K562 (cell line): ENCODE measurements around the gene SAP30BP. TPM values are rescaled to one million over a fixed set of nuclear protein-coding genes. Genes with fewer than 3 reads are reported as not detected.

ENCODE experiments used
- ATAC-seq: fragments of 200-7000 bp; cut with Tn5 transposase; 3 replicates; pipeline ENCODE4 v1.9.1; 2020; ENCODE audit warnings: moderate library complexity
- BruUV-seq: library from RNA; stranded (reverse); fragments of 400-500 nt; replicated peaks from 2 replicates; lab custom pipeline; 2021; lab: Mats Ljungman, UMichigan
- CTCF ChIA-PET: fragments of 300-600 bp; formaldehyde crosslinking; extraction: SDS; loops from one replicate; lab custom pipeline; 2021; ENCODE audit warnings: low intra/inter-chr PET ratio; lab: Yijun Ruan, JAX
- POLR2A ChIA-PET: fragments of 300-600, 350-650 bp; sonication (Branson Sonifier 250); formaldehyde crosslinking; extraction: SDS; loops from one replicate; lab custom pipeline; 2021; ENCODE audit warnings: antibody characterized with exemption, inconsistent platforms; lab: Yijun Ruan, JAX
- DNase-seq, 4 experiments: peaks; one replicate each; pipeline versions ENCODE4 v3.0.0 to v3.0.0-alpha.2; 2011 to 2018; ENCODE audit warnings: low spot score in 3 of 4, mixed read lengths in 3 of 4; ENCODE audit errors: extremely low read depth in 1 of 4
- FAIRE-seq: peaks from 2 replicates; lab custom pipeline; 2011; peaks lifted over from hg19 to GRCh38; lab: Jason Lieb, UNC
- H2AFZ ChIP-seq: 2 replicates; pipeline ENCODE4 v1.6.0; 2011; ENCODE audit warnings: low read depth, low read length, control low read depth, inconsistent platforms
- H3K27ac ChIP-seq: fragments of 200-600 bp; 3 replicates; pipeline ENCODE4 v1.8.0; 2011; ENCODE audit warnings: low read depth, mild to moderate bottlenecking, control low read depth, inconsistent platforms, low read length, moderate library complexity, mixed read lengths; ENCODE audit errors: extremely low read depth
- H3K27me3 ChIP-seq, 2 experiments: fragments of 300-600 bp in 1 of 2; 2 replicates in 1 of 2; 3 replicates in 1 of 2; pipeline versions ENCODE4 v1.6.0 to v1.8.0; 2011; ENCODE audit warnings: inconsistent platforms in 2 of 2, low read length in 2 of 2, mild to moderate bottlenecking in 1 of 2, mixed read lengths in 1 of 2, moderate library complexity in 1 of 2; ENCODE audit not compliant: control insufficient read depth in 2 of 2, insufficient read depth in 2 of 2
- H3K36me3 ChIP-seq: fragments of 300-600 bp; 3 replicates; pipeline ENCODE4 v1.8.0; 2011; ENCODE audit warnings: mild to moderate bottlenecking, low read length, inconsistent platforms; ENCODE audit not compliant: control insufficient read depth, insufficient read depth
- H3K4me1 ChIP-seq, 2 experiments: fragments of 200-600 bp in 1 of 2; replicated peaks in 1 of 2; 2 replicates in 1 of 2; 3 replicates in 1 of 2; pipeline versions ENCODE4 v1.5.1 to v1.8.0; 2011; ENCODE audit warnings: inconsistent platforms in 2 of 2, low read length in 2 of 2, mild to moderate bottlenecking in 1 of 2, mixed read lengths in 1 of 2, moderate library complexity in 1 of 2; ENCODE audit not compliant: control insufficient read depth in 2 of 2, insufficient read depth in 2 of 2
- H3K4me2 ChIP-seq: 2 replicates; pipeline ENCODE4 v1.6.1; 2011; ENCODE audit warnings: low read length, control low read depth, inconsistent platforms, mixed read lengths; ENCODE audit not compliant: insufficient read depth
- H3K4me3 ChIP-seq: fragments of 200-600 bp; sonication (generic), shearing (Covaris generic); 2 replicates; pipeline ENCODE4 v1.5.1; 2016; ENCODE audit warnings: control low read depth, inconsistent platforms
- H3K79me2 ChIP-seq: fragments of 200-600 bp; 3 replicates; pipeline ENCODE4 v1.8.0; 2011; ENCODE audit warnings: low read length, inconsistent platforms; ENCODE audit not compliant: control insufficient read depth, insufficient read depth
- H3K9ac ChIP-seq, 2 experiments: 2 replicates each; pipeline versions ENCODE4 v1.6.0 to v1.6.1; 2011; ENCODE audit warnings: low read depth in 2 of 2, low read length in 2 of 2, control low read depth in 1 of 2, inconsistent platforms in 1 of 2, mild to moderate bottlenecking in 1 of 2, mixed read lengths in 1 of 2; ENCODE audit not compliant: insufficient read depth in 1 of 2
- H3K9me1 ChIP-seq: one replicate; pipeline ENCODE4 v1.6.0; 2011; ENCODE audit warnings: inconsistent platforms, mild to moderate bottlenecking, low read length, moderate library complexity; ENCODE audit not compliant: control insufficient read depth, insufficient read depth
- H3K9me3 ChIP-seq: replicated peaks from 2 replicates; pipeline ENCODE4 v1.5.1; 2011; ENCODE audit warnings: low read depth, low read length, inconsistent platforms; ENCODE audit not compliant: control insufficient read depth, insufficient read depth
- H4K20me1 ChIP-seq: replicated peaks from 2 replicates; pipeline ENCODE4 v1.6.1; 2011; ENCODE audit warnings: low read length, inconsistent platforms, mixed read lengths; ENCODE audit not compliant: control insufficient read depth, insufficient read depth
- CHD7 ChIP-seq: fragments of 200-600 bp; sonication (generic); IDR thresholded peaks from one replicate; pipeline ENCODE4 v1.6.1; 2012; ENCODE audit warnings: mild to moderate bottlenecking, low read depth, low read length, inconsistent platforms
- HBP1 ChIP-seq: fragments of 450-650 bp; formaldehyde crosslinking; IDR thresholded peaks from 2 replicates; pipeline ENCODE4 v1.4.0; 2022; ENCODE audit warnings: missing genetic modification characterization
- MEIS2 ChIP-seq: fragments of 450-650 bp; IDR thresholded peaks from 2 replicates; pipeline ENCODE4 v1.6.1; 2014; ENCODE audit warnings: mild to moderate bottlenecking; ENCODE audit not compliant: partially characterized antibody
- NFATC3 ChIP-seq: fragments of 450-650 bp; IDR thresholded peaks from 2 replicates; pipeline ENCODE4 v1.6.1; 2017; ENCODE audit warnings: mild to moderate bottlenecking
- ZFP1 ChIP-seq: fragments of 450-650 bp; formaldehyde crosslinking; IDR thresholded peaks from 2 replicates; pipeline ENCODE4 v1.4.0; 2020; ENCODE audit warnings: mild to moderate bottlenecking, mixed read lengths
- ZNF239 ChIP-seq: fragments of 250-450 bp; sonication (Bioruptor Pico); IDR thresholded peaks from 2 replicates; pipeline ENCODE4 v1.4.0; 2020; ENCODE audit warnings: mild to moderate bottlenecking
- WGBS: fragments of 100-300 bp; shearing (Covaris generic); methylation state at CpG from one replicate; pipeline ENCODE4 v1.1.6; 2016; ENCODE audit warnings: low coverage, mixed read lengths; ENCODE audit not compliant: insufficient coverage; ENCODE audit errors: missing lambda C conversion rate; 5-methylcytosine and 5-hydroxymethylcytosine counted together
- in situ Hi-C: fragments of 300-500 bp; cut with MboI; formaldehyde crosslinking; loops from 4 replicates; pipeline ENCODE4 v1.15.0; 2018; ENCODE audit warnings: inconsistent platforms, mixed read lengths
- intact Hi-C: fragments of 100-400 bp; cut with micrococcal nuclease; formaldehyde crosslinking; loops from 2 replicates; pipeline ENCODE4 v1.14.2; 2022
- polyA plus RNA-seq, 8 experiments: library from polyadenylated mRNA; depleted of rRNA in 4 of 8; stranded (reverse) in 5 of 8; unstranded in 3 of 8; fragments of >200 nt; fragmentation: Nextera tagmentation in 2 of 8; fragmentation: Illumina TruSeq in 1 of 8; extraction: Ambion mirVana in 2 of 8; extraction: Trizol in 1 of 8; gene quantifications; 2 replicates each; pipeline versions ENCODE4 v1.2.1 to v1.2.3, GENCODE V29; 2011 to 2014; ENCODE audit warnings: inconsistent platforms in 1 of 8, missing spikeins in 1 of 8
- total RNA-seq, 7 experiments: library from RNA; depleted of rRNA in 6 of 7; stranded (reverse); fragments of >200 nt in 6 of 7; fragmentation: Illumina TruSeq in 2 of 7; extraction: Trizol in 2 of 7; gene quantifications; 2 replicates each; pipeline versions ENCODE4 v1.2.1 to v1.2.3, GENCODE V29; 2011 to 2021; ENCODE audit warnings: low replicate concordance in 1 of 7
- TF ChIP-seq, protein P1 (sequence below): fragments of 250-450 bp; sonication (Bioruptor Pico); IDR thresholded peaks from 2 replicates; pipeline ENCODE4 v1.5.0; 2020; ENCODE audit warnings: mild to moderate bottlenecking, borderline replicate concordance

Gene SAP30BP
- total and polyA plus RNA-seq, 9 of the 15 experiments (the other 6 are each of a cell fraction or from before 2014, with no cell fraction given): 45.3 to 154 (median 71.7) TPM

DNA sequence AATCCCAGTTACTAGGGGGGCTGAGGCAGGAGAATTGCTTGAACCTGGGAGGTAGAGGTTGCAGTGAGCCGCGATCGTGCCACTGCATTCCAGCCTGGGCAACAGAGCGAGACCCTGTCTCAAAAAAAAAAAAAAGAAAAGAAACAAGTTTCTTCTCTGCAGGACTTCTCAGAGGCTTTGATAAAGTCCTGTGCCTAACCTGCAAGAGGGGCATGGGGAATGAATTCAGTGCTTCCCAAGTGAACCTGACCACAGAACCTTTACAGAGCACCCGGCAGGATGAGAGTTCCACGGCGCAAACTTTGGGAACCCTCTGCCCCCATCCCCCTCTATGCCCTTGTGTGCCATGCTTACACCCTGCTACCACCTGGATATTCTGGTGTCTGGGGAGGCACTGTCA lies 72.0 kb downstream of the SAP30BP start:
- CTCF ChIA-PET: no interaction called here
- no peak for FAIRE-seq
- H3K27ac ChIP-seq: no peak overlapping the region
- no peak overlapping the region for H3K4me3 ChIP-seq
- no peak for DNase-seq
- in situ Hi-C loops: no loop called here
- no peak for ATAC-seq
- H3K4me2 ChIP-seq: no peak overlapping the region
- H2AFZ ChIP-seq: no peak overlapping the region
- no peaks in the 10 kb centered on the region for H3K79me2 ChIP-seq
- H3K4me1 ChIP-seq: peaks cover 0 to 48% of the 10 kb centered on the region in 2 experiments; a peak in 2 of 5 replicates
- no peaks in the 10 kb centered on the region for H3K9me3 ChIP-seq
- H3K36me3 ChIP-seq: no peaks in the 10 kb centered on the region
- no TSS peak for BruUV-seq
- 76% methylated on average over 6 of the region's 7 CpGs for WGBS
- peak overlapping the region in 1 of 2 experiments; percentile 68; a peak in 2 of 4 replicates for H3K9ac ChIP-seq
- intact Hi-C loops: no loop called here
- H3K27me3 ChIP-seq: peaks cover 0 to 8% of the 10 kb centered on the region in 2 experiments; a peak in 2 of 5 replicates
- POLR2A ChIA-PET: interaction anchor here (1.2 to 1.4 kb wide), 3 partner anchors 10 to 63 kb away, joined by 3 to 7 read pairs (median 4); no protein-coding TSS in a partner anchor
- H3K9me1 ChIP-seq: peaks cover 4% of the 10 kb centered on the region
- H4K20me1 ChIP-seq: peaks cover 3% of the 10 kb centered on the region; the same call in 1 of the 2 replicates
- TF ChIP-seq ZFP1 (CRISPR knock-in tag): no peak
- TF ChIP-seq HBP1 (CRISPR knock-in tag): no peak
- TF ChIP-seq, protein P1, sequence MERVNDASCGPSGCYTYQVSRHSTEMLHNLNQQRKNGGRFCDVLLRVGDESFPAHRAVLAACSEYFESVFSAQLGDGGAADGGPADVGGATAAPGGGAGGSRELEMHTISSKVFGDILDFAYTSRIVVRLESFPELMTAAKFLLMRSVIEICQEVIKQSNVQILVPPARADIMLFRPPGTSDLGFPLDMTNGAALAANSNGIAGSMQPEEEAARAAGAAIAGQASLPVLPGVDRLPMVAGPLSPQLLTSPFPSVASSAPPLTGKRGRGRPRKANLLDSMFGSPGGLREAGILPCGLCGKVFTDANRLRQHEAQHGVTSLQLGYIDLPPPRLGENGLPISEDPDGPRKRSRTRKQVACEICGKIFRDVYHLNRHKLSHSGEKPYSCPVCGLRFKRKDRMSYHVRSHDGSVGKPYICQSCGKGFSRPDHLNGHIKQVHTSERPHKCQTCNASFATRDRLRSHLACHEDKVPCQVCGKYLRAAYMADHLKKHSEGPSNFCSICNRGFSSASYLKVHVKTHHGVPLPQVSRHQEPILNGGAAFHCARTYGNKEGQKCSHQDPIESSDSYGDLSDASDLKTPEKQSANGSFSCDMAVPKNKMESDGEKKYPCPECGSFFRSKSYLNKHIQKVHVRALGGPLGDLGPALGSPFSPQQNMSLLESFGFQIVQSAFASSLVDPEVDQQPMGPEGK (CRISPR knock-in tag): no peak
- TF ChIP-seq NFATC3: no peak
- TF ChIP-seq MEIS2: no peak
- peak; percentile 77 for TF ChIP-seq ZNF239
- TF ChIP-seq CHD7: no peak
